HepG2 (cell line): ENCODE results near the gene SLC25A52. TPM values are rescaled to one million over a fixed set of nuclear protein-coding genes. Genes with fewer than 3 reads are reported as not detected.
A peak's percentile ranks its signal among the peaks of the same experiment; 100 is the strongest.

Experiments
- ATAC-seq: fragments of 200-7000 bp; cut with Tn5 transposase; 3 replicates; pipeline ENCODE4 v1.9.1; 2020; ENCODE audit warnings: mild to moderate bottlenecking, moderate library complexity
- BruUV-seq: library from RNA; stranded (reverse); fragments of 400-500 nt; replicated peaks from 2 replicates; lab custom pipeline; 2021; lab: Mats Ljungman, UMichigan
- CTCF ChIA-PET: fragments of 300-600 bp; formaldehyde crosslinking; extraction: SDS; loops from one replicate; lab custom pipeline; 2021; ENCODE audit warnings: low total read pairs, inconsistent platforms, low intra/inter-chr PET ratio; lab: Yijun Ruan, JAX
- POLR2A ChIA-PET: fragments of 350-600 bp; sonication (Branson Sonifier 250); formaldehyde crosslinking; loops from one replicate; lab custom pipeline; 2020; ENCODE audit warnings: antibody characterized with exemption, inconsistent platforms; lab: Yijun Ruan, JAX
- DNase-seq: peaks from one replicate; pipeline ENCODE4 v3.0.0-alpha.2; 2015; ENCODE audit warnings: low spot score
- FAIRE-seq: peaks from 3 replicates; lab custom pipeline; 2011; peaks lifted over from hg19 to GRCh38; lab: Jason Lieb, UNC
- H2AFZ ChIP-seq: one replicate; pipeline ENCODE4 v1.6.1; 2011; ENCODE audit warnings: low read length, inconsistent platforms
- H3K27ac ChIP-seq: fragments of 300-600 bp; 3 replicates; pipeline ENCODE4 v1.8.0; 2011; ENCODE audit warnings: mixed run types, mild to moderate bottlenecking, mixed read lengths, low read length, inconsistent platforms; ENCODE audit not compliant: insufficient read depth; ENCODE audit errors: extremely low read length
- H3K27me3 ChIP-seq, 2 experiments: fragments of 200-600 bp in 1 of 2; 2 replicates in 1 of 2; 3 replicates in 1 of 2; pipeline versions ENCODE4 v1.6.0 to v1.8.0; 2011; ENCODE audit warnings: low read length in 2 of 2, mild to moderate bottlenecking in 2 of 2, moderate library complexity in 2 of 2, inconsistent platforms in 1 of 2; ENCODE audit not compliant: insufficient read depth in 2 of 2, control insufficient read depth in 1 of 2
- H3K36me3 ChIP-seq, 2 experiments: fragments of 200-600 bp in 1 of 2; replicated peaks in 1 of 2; 2 replicates in 1 of 2; 3 replicates in 1 of 2; pipeline versions ENCODE4 v1.5.1 to v1.8.0; 2011; ENCODE audit warnings: low read length in 2 of 2, inconsistent platforms in 1 of 2; ENCODE audit not compliant: insufficient read depth in 2 of 2, control insufficient read depth in 1 of 2
- H3K4me1 ChIP-seq: 2 replicates; pipeline ENCODE4 v1.5.1; 2012; ENCODE audit warnings: low read length, inconsistent platforms; ENCODE audit not compliant: insufficient read depth
- H3K4me2 ChIP-seq: 2 replicates; pipeline ENCODE4 v1.6.0; 2011; ENCODE audit warnings: low read depth, low read length, inconsistent platforms
- H3K4me3 ChIP-seq, 3 experiments: fragments of 200-600 bp in 1 of 3; sonication (generic), shearing (Covaris generic) in 1 of 3; replicated peaks in 1 of 3; 2 replicates each; pipeline ENCODE4 v1.5.1; 2011 to 2016; ENCODE audit warnings: low read length in 3 of 3, inconsistent platforms in 2 of 3, low read depth in 2 of 3, mild to moderate bottlenecking in 2 of 3, control low read depth in 1 of 3, mixed read lengths in 1 of 3; ENCODE audit not compliant: insufficient read depth in 1 of 3
- H3K79me2 ChIP-seq: one replicate; pipeline ENCODE4 v1.6.1; 2011; ENCODE audit warnings: low read length, inconsistent platforms; ENCODE audit not compliant: insufficient read depth
- H3K9ac ChIP-seq: 2 replicates; pipeline ENCODE4 v1.6.0; 2011; ENCODE audit warnings: mild to moderate bottlenecking, low read depth, low read length, inconsistent platforms; ENCODE audit not compliant: insufficient read depth
- H3K9me3 ChIP-seq: 2 replicates; pipeline ENCODE4 v1.5.1; 2012; ENCODE audit warnings: mild to moderate bottlenecking, low read length
- H4K20me1 ChIP-seq: 2 replicates; pipeline ENCODE4 v1.6.0; 2011; ENCODE audit warnings: inconsistent platforms, mild to moderate bottlenecking, low read length, moderate library complexity; ENCODE audit not compliant: insufficient read depth
- CEBPB ChIP-seq: IDR thresholded peaks from 2 replicates; pipeline ENCODE4 v1.6.1; 2011; ENCODE audit warnings: low read depth, low read length, improper control_type of control experiment, borderline replicate concordance
- EP300 ChIP-seq, 3 experiments: sonication (generic) in 1 of 3; formaldehyde crosslinking in 1 of 3; IDR thresholded peaks; 2 replicates each; pipeline versions ENCODE4 v1.5.1 to v1.6.1; 2011 to 2020; ENCODE audit warnings: low read depth in 2 of 3, low read length in 2 of 3, borderline replicate concordance in 1 of 3, improper control_type of control experiment in 1 of 3, mild to moderate bottlenecking in 1 of 3, missing genetic modification reagents in 1 of 3, moderate library complexity in 1 of 3
- FOXP1 ChIP-seq, 2 experiments: fragments of 450-650 bp in 1 of 2; IDR thresholded peaks; 2 replicates each; pipeline ENCODE4 v1.6.1; 2017 to 2018; ENCODE audit warnings: antibody characterized with exemption in 1 of 2
- HHEX ChIP-seq: IDR thresholded peaks from 2 replicates; pipeline ENCODE4 v1.6.1; 2016; ENCODE audit warnings: control low read depth
- HNF4A ChIP-seq: sonication (generic); formaldehyde crosslinking; IDR thresholded peaks from 2 replicates; pipeline ENCODE4 v1.4.0; 2020; ENCODE audit warnings: missing genetic modification reagents
- NCOA2 ChIP-seq: sonication (generic); formaldehyde crosslinking; IDR thresholded peaks from 2 replicates; pipeline ENCODE4 v1.8.0; 2022; ENCODE audit warnings: inconsistent platforms
- RFX3 ChIP-seq: IDR thresholded peaks from 2 replicates; pipeline ENCODE4 v1.6.1; 2016; ENCODE audit warnings: missing biosample characterization, missing genetic modification reagents
- SNAI1 ChIP-seq: sonication (generic); formaldehyde crosslinking; IDR thresholded peaks from 2 replicates; pipeline ENCODE4 v1.5.0; 2020; ENCODE audit warnings: mild to moderate bottlenecking, missing genetic modification reagents, borderline replicate concordance
- TCF7 ChIP-seq: sonication (generic); IDR thresholded peaks from 2 replicates; pipeline ENCODE4 v1.6.1; 2016; ENCODE audit warnings: antibody characterized with exemption, low read depth
- ZBTB3 ChIP-seq: sonication (generic); formaldehyde crosslinking; IDR thresholded peaks from 2 replicates; pipeline ENCODE4 v1.4.0; 2020; ENCODE audit warnings: low read depth, mild to moderate bottlenecking, moderate library complexity, missing genetic modification reagents, borderline replicate concordance
- ZFP82 ChIP-seq: sonication (generic); formaldehyde crosslinking; IDR thresholded peaks from 2 replicates; pipeline ENCODE4 v1.5.1; 2020; ENCODE audit warnings: mild to moderate bottlenecking, missing genetic modification reagents, borderline replicate concordance
- ZNF792 ChIP-seq: IDR thresholded peaks from 2 replicates; pipeline ENCODE4 v1.6.1; 2016
- WGBS: methylation state at CpG from one replicate; pipeline ENCODE4 v1.1.6; 2017; ENCODE audit warnings: low lambda C conversion rate; 5-methylcytosine and 5-hydroxymethylcytosine counted together
- in situ Hi-C: cut with HindIII; loops from 2 replicates; pipeline ENCODE4 v1.10.0; 2017; ENCODE audit warnings: low pct_unique_long_range_greater_than_20kb; ENCODE audit not compliant: extremely low pct_ligation_motif_present
- intact Hi-C: fragments of 100-400 bp; cut with micrococcal nuclease; formaldehyde crosslinking; loops from one replicate; pipeline ENCODE4 v1.10.0; 2022; ENCODE audit not compliant: unreplicated experiment
- polyA plus RNA-seq, 8 experiments: library from polyadenylated mRNA; depleted of rRNA in 3 of 8; stranded (reverse) in 7 of 8; unstranded in 1 of 8; fragments of >200 nt; fragmentation: Illumina TruSeq in 4 of 8; extraction: Trizol in 4 of 8; gene quantifications; 2 replicates each; pipeline versions ENCODE4 v1.2.1 to v1.2.3, GENCODE V29; 2011 to 2016; ENCODE audit warnings: low read depth in 4 of 8, missing spikeins in 1 of 8, mixed read lengths in 1 of 8; ENCODE audit not compliant: insufficient read depth in 1 of 8
- total RNA-seq, 5 experiments: library from RNA; depleted of rRNA; stranded (reverse); fragments of >200 nt; fragmentation: Illumina TruSeq; extraction: Trizol; gene quantifications; 2 replicates each; pipeline ENCODE4 v1.2.3, GENCODE V29; 2016; ENCODE audit warnings: low read depth in 1 of 5
- TF ChIP-seq, protein P1 (sequence below): IDR thresholded peaks from 2 replicates; pipeline ENCODE4 v1.6.1; 2012; ENCODE audit warnings: low read depth, low read length, improper control_type of control experiment
- TF ChIP-seq, protein P2 (sequence below): sonication (generic); formaldehyde crosslinking; IDR thresholded peaks from 2 replicates; pipeline ENCODE4 v1.4.0; 2020; ENCODE audit warnings: missing genetic modification reagents, mild to moderate bottlenecking, borderline replicate concordance

Gene SLC25A52
- total and polyA plus RNA-seq, 2 of the 13 experiments (the other 11 are each of a cell fraction or from before 2014, with no cell fraction given) = 0.46 TPM; not detected in 1

DNA sequence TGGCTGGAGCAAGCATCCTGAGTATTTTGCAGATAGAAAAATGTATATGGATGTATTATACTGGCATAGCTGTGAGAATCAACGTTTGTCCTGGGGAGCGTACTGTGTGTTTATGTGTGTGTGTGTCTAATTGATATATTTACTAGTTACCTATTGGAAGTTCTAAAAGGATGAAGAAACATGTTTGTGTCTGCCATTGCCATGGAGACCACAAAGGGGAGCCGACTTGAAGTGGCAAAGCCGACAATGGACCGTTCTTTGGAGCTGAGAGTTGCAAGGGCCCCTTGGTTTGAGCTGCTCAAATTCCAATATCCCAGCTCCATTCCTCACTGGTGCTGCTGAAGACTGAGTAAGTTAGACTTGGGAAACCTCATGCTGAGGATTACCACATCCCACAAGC lies 14.3 kb upstream of the SLC25A52 start:
- peak overlapping the region; percentile 67 for H3K4me2 ChIP-seq
- H2AFZ ChIP-seq = peak overlapping the region; percentile 73
- ATAC-seq (peak; percentile 87), DNase-seq (peak; percentile 71), FAIRE-seq (peak; percentile 32)
- peak overlapping the region in 2 of 3 experiments; percentile 45 to 53; a peak in 2 of 6 replicates for H3K4me3 ChIP-seq
- no peak overlapping the region for H3K27ac ChIP-seq
- peaks cover 21% of the 10 kb centered on the region for H3K9me3 ChIP-seq
- peak overlapping the region; percentile 66 for H3K9ac ChIP-seq
- no peaks in the 10 kb centered on the region for H3K79me2 ChIP-seq
- H3K4me1 ChIP-seq = peaks cover 15% of the 10 kb centered on the region
- no peaks in the 10 kb centered on the region for H3K27me3 ChIP-seq
- H4K20me1 ChIP-seq = no peaks in the 10 kb centered on the region
- in situ Hi-C loops (no loop called here), intact Hi-C loops (no loop called here)
- 2% methylated on average over 5 of the region's 5 CpGs for WGBS
- POLR2A ChIA-PET = no interaction called here
- TF ChIP-seq NCOA2 = 0 out of 2 replicates have a peak, but pooled peaks have one; percentile 14
- no peak for TF ChIP-seq SNAI1 (CRISPR knock-in tag)
- TF ChIP-seq, protein P1, sequence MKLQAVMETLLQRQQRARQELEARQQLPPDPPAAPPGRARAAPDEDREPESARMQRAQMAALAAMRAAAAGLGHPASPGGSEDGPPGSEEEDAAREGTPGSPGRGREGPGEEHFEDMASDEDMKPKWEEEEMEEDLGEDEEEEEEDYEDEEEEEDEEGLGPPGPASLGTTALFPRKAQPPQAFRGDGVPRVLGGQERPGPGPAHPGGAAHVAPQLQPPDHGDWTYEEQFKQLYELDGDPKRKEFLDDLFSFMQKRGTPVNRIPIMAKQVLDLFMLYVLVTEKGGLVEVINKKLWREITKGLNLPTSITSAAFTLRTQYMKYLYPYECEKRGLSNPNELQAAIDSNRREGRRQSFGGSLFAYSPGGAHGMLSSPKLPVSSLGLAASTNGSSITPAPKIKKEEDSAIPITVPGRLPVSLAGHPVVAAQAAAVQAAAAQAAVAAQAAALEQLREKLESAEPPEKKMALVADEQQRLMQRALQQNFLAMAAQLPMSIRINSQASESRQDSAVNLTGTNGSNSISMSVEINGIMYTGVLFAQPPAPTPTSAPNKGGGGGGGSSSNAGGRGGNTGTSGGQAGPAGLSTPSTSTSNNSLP = 0 out of 2 replicates have a peak, but pooled peaks have one; percentile 18
- peak; percentile 20; the same call in 1 of the 2 replicates for TF ChIP-seq HNF4A (CRISPR knock-in tag)
- peak; percentile 16 to 59; a peak in 1 of 4 replicates for TF ChIP-seq EP300 (IDR thresholded peaks at IDR 0.05; ENCODE audit: low read depth in 2 of 2, low read length in 2 of 2)
- no peak for TF ChIP-seq EP300 (CRISPR knock-in tag; IDR thresholded peaks at IDR 0.05; ENCODE audit: borderline replicate concordance)
- peak; percentile 63; the same call in 1 of the 2 replicates for TF ChIP-seq RFX3 (CRISPR knock-in tag)
- no peak for TF ChIP-seq FOXP1 (IDR thresholded peaks at IDR 0.05)
- TF ChIP-seq FOXP1 (CRISPR knock-in tag; IDR thresholded peaks at IDR 0.05) = peak; percentile 42; the same call in 1 of the 2 replicates
- no peak for TF ChIP-seq HHEX (CRISPR knock-in tag)
- TF ChIP-seq, protein P2, sequence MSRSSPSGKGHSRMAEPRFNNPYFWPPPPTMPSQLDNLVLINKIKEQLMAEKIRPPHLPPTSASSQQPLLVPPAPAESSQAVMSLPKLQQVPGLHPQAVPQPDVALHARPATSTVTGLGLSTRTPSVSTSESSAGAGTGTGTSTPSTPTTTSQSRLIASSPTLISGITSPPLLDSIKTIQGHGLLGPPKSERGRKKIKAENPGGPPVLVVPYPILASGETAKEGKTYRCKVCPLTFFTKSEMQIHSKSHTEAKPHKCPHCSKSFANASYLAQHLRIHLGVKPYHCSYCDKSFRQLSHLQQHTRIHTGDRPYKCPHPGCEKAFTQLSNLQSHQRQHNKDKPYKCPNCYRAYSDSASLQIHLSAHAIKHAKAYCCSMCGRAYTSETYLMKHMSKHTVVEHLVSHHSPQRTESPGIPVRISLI = no peak
- TF ChIP-seq ZFP82 (CRISPR knock-in tag) = no peak
- TF ChIP-seq ZNF792 (CRISPR knock-in tag) = no peak
- TF ChIP-seq TCF7 = 0 out of 2 replicates have a peak, but pooled peaks have one; percentile 15
- TF ChIP-seq ZBTB3 (CRISPR knock-in tag) = no peak
- TF ChIP-seq CEBPB = 0 out of 2 replicates have a peak, but pooled peaks have one; percentile 1
- H3K36me3 ChIP-seq = no peaks in the 10 kb centered on the region
- CTCF ChIA-PET = no interaction called here
- BruUV-seq = no TSS peak
